Smooth muscle cell (in vitro differentiated cells): Measurements from ENCODE around the gene VWC2L. TPM values are rescaled to one million over a fixed set of nuclear protein-coding genes. Genes with fewer than 3 reads are reported as not detected.

Experiments used
- DNase-seq: peaks from one replicate; lab custom pipeline; 2025; ENCODE audit not compliant: unreplicated experiment; lab: John Stamatoyannopoulos, UW
- H2AFZ ChIP-seq: fragments of 200-600 bp; sonication (generic); 2 replicates; pipeline ENCODE4 v1.6.0; 2016; ENCODE audit warnings: antibody characterized with exemption, low read depth, mild to moderate bottlenecking
- H3F3A ChIP-seq: fragments of 200-600 bp; sonication (generic); 2 replicates; pipeline ENCODE4 v1.6.0; 2017; ENCODE audit warnings: antibody characterized with exemption, low read depth
- H3K27ac ChIP-seq: fragments of 200-600 bp; sonication (generic); 2 replicates; pipeline ENCODE4 v1.5.1; 2016; ENCODE audit warnings: low read depth, mild to moderate bottlenecking
- H3K27me3 ChIP-seq: fragments of 200-600 bp; sonication (generic); 2 replicates; pipeline ENCODE4 v1.6.1; 2016; ENCODE audit warnings: low read depth, mild to moderate bottlenecking
- H3K36me3 ChIP-seq: fragments of 200-600 bp; sonication (generic); 2 replicates; pipeline ENCODE4 v1.5.1; 2016; ENCODE audit warnings: low read depth
- H3K4me1 ChIP-seq: fragments of 200-600 bp; sonication (generic); 2 replicates; pipeline ENCODE4 v1.5.1; 2016; ENCODE audit warnings: low read depth
- H3K4me2 ChIP-seq: fragments of 200-600 bp; sonication (generic); 2 replicates; pipeline ENCODE4 v1.6.0; 2016; ENCODE audit warnings: mild to moderate bottlenecking
- H3K4me3 ChIP-seq: fragments of 200-600 bp; sonication (generic); 2 replicates; pipeline ENCODE4 v1.5.1; 2016; ENCODE audit warnings: mild to moderate bottlenecking
- H3K79me2 ChIP-seq: fragments of 200-600 bp; sonication (generic); 2 replicates; pipeline ENCODE4 v1.6.0; 2016; ENCODE audit warnings: low read depth, mild to moderate bottlenecking
- H3K9ac ChIP-seq: fragments of 200-600 bp; sonication (generic); 2 replicates; pipeline ENCODE4 v1.6.0; 2016; ENCODE audit warnings: low read depth
- H3K9me3 ChIP-seq: fragments of 200-600 bp; sonication (generic); replicated peaks from 2 replicates; pipeline ENCODE4 v1.5.1; 2016; ENCODE audit warnings: low read depth
- H4K20me1 ChIP-seq: fragments of 200-600 bp; sonication (generic); 2 replicates; pipeline ENCODE4 v1.6.0; 2016; ENCODE audit warnings: low read depth
- CTCF ChIP-seq: fragments of 200-600 bp; sonication (generic); IDR thresholded peaks from 2 replicates; pipeline ENCODE4 v1.5.1; 2017; ENCODE audit warnings: borderline replicate concordance, mild to moderate bottlenecking, antibody characterized with exemption; ENCODE audit not compliant: insufficient read depth, poor library complexity, severe bottlenecking
- WGBS: methylation state at CpG from one replicate; pipeline ENCODE4 v1.1.7; 2016; ENCODE audit warnings: low lambda C conversion rate; 5-methylcytosine and 5-hydroxymethylcytosine counted together
- polyA plus RNA-seq: library from polyadenylated mRNA; unstranded; fragments of >200 nt; fragmentation: Nextera tagmentation; extraction: Ambion mirVana; gene quantifications from 2 replicates; pipeline ENCODE4 v1.2.1, GENCODE V29; 2016
- total RNA-seq: library from RNA; depleted of rRNA; stranded (reverse); fragments of >200 nt; gene quantifications from 2 replicates; pipeline ENCODE4 v1.2.3, GENCODE V29; 2014

Gene VWC2L
- total and polyA plus RNA-seq, 2 experiments from 2014 or later = not detected

GRCh38 chr2:214412679-214413078 lies 1.8 kb downstream of the VWC2L start:
- Histone ChIP-seq H4K20me1 (no peaks in the 10 kb centered on the region), H3K79me2 (no peaks in the 10 kb centered on the region), H3K4me2 (no peak overlapping the region), H3K27ac (no peak overlapping the region), H3K36me3 (no peaks in the 10 kb centered on the region), H3K4me3 (no peak overlapping the region), H3K27me3 (peaks cover 3% of the 10 kb centered on the region), H3F3A (no peaks in the 10 kb centered on the region), H3K9ac (no peak overlapping the region), H3K9me3 (no peaks in the 10 kb centered on the region), H3K4me1 (no peaks in the 10 kb centered on the region), H2AFZ (no peak overlapping the region)
- DNase-seq = no peak
- 77% methylated on average over 1 of the region's 1 CpG for WGBS
- no peak for TF ChIP-seq CTCF

- Histone ChIP-seq H3K79me2 (no peaks in the 10 kb centered on the region), H3K4me1 (no peaks in the 10 kb centered on the region), H3K9me3 (no peaks in the 10 kb centered on the region), H2AFZ (no peak overlapping the region), H3K4me3 (no peak overlapping the region), H4K20me1 (no peaks in the 10 kb centered on the region), H3K36me3 (no peaks in the 10 kb centered on the region), H3K4me2 (no peak overlapping the region), H3K9ac (no peak overlapping the region), H3F3A (no peaks in the 10 kb centered on the region), H3K27ac (no peak overlapping the region), H3K27me3 (no peaks in the 10 kb centered on the region)
- DNase-seq = no peak
- no peak for TF ChIP-seq CTCF
- WGBS = 98% methylated on average over 4 of the region's 4 CpGs
Measured at GRCh38 chr2:214436470-214436869, 25.6 kb downstream of the VWC2L start.

- no peak overlapping the region for H3K4me2 ChIP-seq
- no peak for DNase-seq
- H3K4me3 ChIP-seq = no peak overlapping the region
- H3K27ac ChIP-seq = no peak overlapping the region
- H4K20me1 ChIP-seq = no peaks in the 10 kb centered on the region
- no peaks in the 10 kb centered on the region for H3K79me2 ChIP-seq
- TF ChIP-seq CTCF = no peak
- H3K4me1 ChIP-seq = no peaks in the 10 kb centered on the region
- no peaks in the 10 kb centered on the region for H3K9me3 ChIP-seq
- 81% methylated on average over 4 of the region's 4 CpGs for WGBS
- H3K9ac ChIP-seq = no peak overlapping the region
- no peak overlapping the region for H2AFZ ChIP-seq
- no peaks in the 10 kb centered on the region for H3K27me3 ChIP-seq
- H3F3A ChIP-seq = no peaks in the 10 kb centered on the region
- H3K36me3 ChIP-seq = no peaks in the 10 kb centered on the region
Measured at GRCh38 chr2:214450118-214450894, 39.5 kb downstream of the VWC2L start.
